Activated CD4-positive, alpha-beta memory T cell treated with anti-CD3 and anti-CD28 coated beads for 36 hours (primary cell): Measurements from ENCODE around the gene SPAG16. TPM values are rescaled to one million over a fixed set of nuclear protein-coding genes. Genes with fewer than 3 reads are reported as not detected.
"Not testable (repeated sequence)": the region's sequence is repeated elsewhere in the genome, so short reads cannot be mapped to it uniquely, and the experiment has no call there.

ENCODE experiments used
- CTCF ChIA-PET: fragments of 350-600 bp; sonication (Branson Sonifier 250); formaldehyde crosslinking; loops from one replicate; lab custom pipeline; 2021; ENCODE audit warnings: antibody characterized with exemption, inconsistent platforms; lab: Charles Lee
- POLR2A ChIA-PET: fragments of 350-600 bp; sonication (Branson Sonifier 250); formaldehyde crosslinking; loops from one replicate; lab custom pipeline; 2021; ENCODE audit warnings: antibody characterized with exemption; lab: Charles Lee
- DNase-seq: peaks from one replicate; pipeline ENCODE4 v3.0.0-alpha.2; 2020
- H3K27ac Mint-ChIP-seq: one replicate; pipeline ENCODE4 v1.8.0; 2021; ENCODE audit warnings: mixed read lengths
- H3K27me3 Mint-ChIP-seq: one replicate; pipeline ENCODE4 v1.8.0; 2021; ENCODE audit warnings: mixed read lengths
- H3K36me3 Mint-ChIP-seq: one replicate; pipeline ENCODE4 v1.8.0; 2021; ENCODE audit warnings: mixed read lengths
- H3K4me1 Mint-ChIP-seq: one replicate; pipeline ENCODE4 v1.8.0; 2021; ENCODE audit warnings: low read depth, mixed read lengths
- H3K4me3 Mint-ChIP-seq: one replicate; pipeline ENCODE4 v1.8.0; 2021; ENCODE audit warnings: mild to moderate bottlenecking, mixed read lengths
- H3K9me3 Mint-ChIP-seq: one replicate; pipeline ENCODE4 v1.8.0; 2021; ENCODE audit warnings: mixed read lengths
- intact Hi-C: fragments of 100-400 bp; cut with micrococcal nuclease; formaldehyde crosslinking; loops from one replicate; pipeline ENCODE4 v1.15.1; 2023
- total RNA-seq, 2 experiments: library from RNA; stranded (reverse); gene quantifications; one replicate each; pipeline ENCODE4 v1.2.3, GENCODE V29; 2021

SPAG16 gene
- total RNA-seq, 2 experiments from 2014 or later: 9.1 to 10.4 TPM

DNA sequence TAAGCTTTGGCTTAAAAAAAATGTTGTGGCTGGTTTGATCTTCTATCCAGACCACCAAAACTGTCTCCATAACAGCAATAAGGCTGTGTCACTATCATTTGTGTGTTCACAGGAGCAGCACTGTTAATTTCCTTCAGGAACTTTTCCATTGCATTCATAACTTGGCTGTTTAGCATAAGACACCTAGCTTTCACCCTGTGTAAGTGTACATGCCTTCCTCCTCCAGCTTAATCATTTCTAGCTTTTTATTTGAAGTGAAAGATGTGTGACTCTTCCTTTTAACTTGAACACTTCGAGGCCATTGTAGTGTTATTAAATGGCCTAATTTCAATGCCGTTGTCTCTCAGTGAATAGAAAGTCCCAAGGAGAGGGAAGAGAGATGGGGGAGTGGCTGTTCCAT, 773.7 kb downstream of the SPAG16 start:
- DNase-seq: no peak
- POLR2A ChIA-PET: no interaction called here
- H3K27ac Mint-ChIP-seq: no peak overlapping the region
- no peak overlapping the region for H3K4me3 Mint-ChIP-seq
- intact Hi-C loops: no loop called here
- H3K4me1 Mint-ChIP-seq: no peaks in the 10 kb centered on the region
- no peaks in the 10 kb centered on the region for H3K36me3 Mint-ChIP-seq
- peaks cover 1% of the 10 kb centered on the region for H3K27me3 Mint-ChIP-seq
- CTCF ChIA-PET: no interaction called here
- H3K9me3 Mint-ChIP-seq: peaks cover 2% of the 10 kb centered on the region

DNA sequence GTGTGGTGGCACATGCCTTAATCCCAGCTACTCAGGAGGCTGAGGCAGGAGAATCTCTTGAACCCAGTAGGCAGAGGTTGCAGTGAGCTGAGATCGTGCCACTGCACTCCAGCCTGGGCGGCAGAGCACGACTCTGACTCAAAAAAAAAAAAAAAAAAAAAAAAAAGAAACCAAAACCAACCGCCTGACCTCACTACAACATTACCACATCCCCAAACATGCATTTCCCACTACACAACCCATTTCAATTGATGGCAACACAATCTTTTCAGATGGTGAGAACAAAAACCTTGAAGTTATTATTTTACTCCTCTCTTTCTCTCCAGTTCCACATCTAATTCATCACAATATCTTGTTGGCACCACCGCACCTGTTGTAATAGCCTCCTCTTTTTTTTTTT, 778.0 kb downstream of the SPAG16 start:
- H3K36me3 Mint-ChIP-seq, H3K27me3 Mint-ChIP-seq, H3K4me1 Mint-ChIP-seq, intact Hi-C loops, POLR2A ChIA-PET, DNase-seq, H3K4me3 Mint-ChIP-seq, H3K9me3 Mint-ChIP-seq, H3K27ac Mint-ChIP-seq, CTCF ChIA-PET: not testable (repeated sequence)

DNA sequence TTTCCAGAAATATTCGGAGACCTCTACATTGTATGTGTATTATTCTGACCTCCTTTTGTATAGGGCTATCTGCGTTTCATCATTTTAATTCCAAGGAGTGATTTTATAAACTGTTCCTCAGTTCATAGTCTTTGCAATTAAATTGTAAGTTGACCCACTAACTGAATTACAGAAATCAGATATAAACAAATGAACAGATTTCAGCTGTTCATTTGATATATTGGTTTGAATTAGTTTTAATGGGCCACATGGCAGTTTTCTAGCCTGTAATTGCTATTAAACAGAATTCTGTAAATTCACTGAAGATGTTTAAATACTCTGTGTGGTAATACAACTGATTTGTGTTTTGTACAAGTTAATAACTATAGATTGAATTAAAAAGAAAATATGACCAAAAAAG, 780.2 kb downstream of the SPAG16 start:
- no peak for DNase-seq
- Mint-ChIP-seq H3K4me3 (no peak overlapping the region), H3K9me3 (peaks cover 2% of the 10 kb centered on the region), H3K4me1 (no peaks in the 10 kb centered on the region), H3K27me3 (peaks cover 1% of the 10 kb centered on the region), H3K27ac (no peak overlapping the region), H3K36me3 (no peaks in the 10 kb centered on the region)
- POLR2A ChIA-PET: no interaction called here
- intact Hi-C loops: no loop called here
- CTCF ChIA-PET: no interaction called here

DNA sequence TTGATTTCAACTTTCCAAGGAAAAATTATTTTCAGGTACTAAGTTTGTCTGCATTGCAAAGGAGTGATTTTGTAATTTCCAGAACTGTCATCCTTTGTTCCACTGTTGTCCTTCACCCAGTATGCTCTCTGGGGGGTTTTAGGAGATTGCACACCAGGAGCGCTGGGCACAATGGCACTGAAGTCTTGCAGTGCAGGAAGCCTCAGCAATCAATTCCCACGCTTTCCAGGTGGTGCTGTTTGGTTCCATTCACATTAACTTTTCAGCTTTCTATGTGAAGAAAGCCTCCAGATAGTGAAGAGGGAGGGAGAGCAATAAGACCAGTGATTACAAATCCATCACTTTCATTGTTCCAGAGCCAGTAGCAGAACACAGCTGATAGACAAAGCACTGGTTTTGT, 782.6 kb downstream of the SPAG16 start:
- H3K9me3 Mint-ChIP-seq: peaks cover 2% of the 10 kb centered on the region
- no peaks in the 10 kb centered on the region for H3K4me1 Mint-ChIP-seq
- intact Hi-C loops: no loop called here
- peaks cover 1% of the 10 kb centered on the region for H3K27me3 Mint-ChIP-seq
- H3K27ac Mint-ChIP-seq: no peak overlapping the region
- H3K4me3 Mint-ChIP-seq: no peak overlapping the region
- ChIA-PET CTCF (no interaction called here), POLR2A (no interaction called here)
- no peaks in the 10 kb centered on the region for H3K36me3 Mint-ChIP-seq
- no peak for DNase-seq

DNA sequence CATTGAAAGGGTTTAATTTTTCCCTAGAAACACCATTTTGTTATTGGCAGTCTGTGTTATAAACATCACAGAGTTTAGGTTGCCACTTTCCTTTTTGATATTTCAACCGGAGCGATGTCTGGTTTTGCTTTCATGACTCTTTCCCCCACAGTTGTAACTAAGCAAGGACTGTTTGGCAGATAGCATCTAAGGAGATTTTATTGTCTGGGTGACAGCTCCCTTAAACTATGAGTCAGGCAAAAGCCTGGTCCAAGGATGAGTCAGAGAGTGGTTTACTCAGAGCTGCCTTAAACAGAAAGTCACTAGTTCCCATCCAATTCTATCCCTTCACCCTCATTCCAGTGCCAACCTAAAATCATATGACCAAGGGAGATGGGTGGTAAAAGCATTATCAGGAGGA, 785.0 kb downstream of the SPAG16 start:
- CTCF ChIA-PET: no interaction called here

DNA sequence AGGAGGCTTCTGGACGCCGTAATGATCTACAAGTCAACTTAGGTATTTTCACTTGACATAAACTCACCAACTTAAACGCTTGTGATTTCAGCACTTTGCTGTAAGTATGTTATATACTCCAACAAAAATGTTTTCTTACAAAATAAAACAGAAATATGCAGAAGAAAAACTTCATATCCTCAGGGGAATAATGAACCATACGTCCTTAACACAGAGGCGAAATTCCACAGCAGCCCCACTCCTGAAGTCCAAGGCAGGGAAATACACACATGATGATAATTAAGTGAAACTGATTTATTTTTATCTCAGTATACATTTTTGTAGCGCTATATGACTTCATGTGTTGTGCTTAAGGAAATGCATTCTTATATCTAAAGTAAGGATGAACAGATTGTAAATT, 791.2 kb downstream of the SPAG16 start:
- no peak for DNase-seq
- CTCF ChIA-PET: no interaction called here
- H3K27me3 Mint-ChIP-seq: no peaks in the 10 kb centered on the region
- intact Hi-C loops: no loop called here
- no peaks in the 10 kb centered on the region for H3K36me3 Mint-ChIP-seq
- no peaks in the 10 kb centered on the region for H3K4me1 Mint-ChIP-seq
- H3K4me3 Mint-ChIP-seq: no peak overlapping the region
- H3K9me3 Mint-ChIP-seq: no peaks in the 10 kb centered on the region
- POLR2A ChIA-PET: no interaction called here
- H3K27ac Mint-ChIP-seq: no peak overlapping the region

More for the DNA sequence above, 785.0 kb downstream of the SPAG16 start:
- no peaks in the 10 kb centered on the region for H3K36me3 Mint-ChIP-seq
- H3K4me3 Mint-ChIP-seq: no peak overlapping the region
- H3K4me1 Mint-ChIP-seq: no peaks in the 10 kb centered on the region
- DNase-seq: no peak
- POLR2A ChIA-PET: no interaction called here
- intact Hi-C loops: no loop called here
- no peaks in the 10 kb centered on the region for H3K9me3 Mint-ChIP-seq
- H3K27me3 Mint-ChIP-seq: no peaks in the 10 kb centered on the region
- no peak overlapping the region for H3K27ac Mint-ChIP-seq

DNA sequence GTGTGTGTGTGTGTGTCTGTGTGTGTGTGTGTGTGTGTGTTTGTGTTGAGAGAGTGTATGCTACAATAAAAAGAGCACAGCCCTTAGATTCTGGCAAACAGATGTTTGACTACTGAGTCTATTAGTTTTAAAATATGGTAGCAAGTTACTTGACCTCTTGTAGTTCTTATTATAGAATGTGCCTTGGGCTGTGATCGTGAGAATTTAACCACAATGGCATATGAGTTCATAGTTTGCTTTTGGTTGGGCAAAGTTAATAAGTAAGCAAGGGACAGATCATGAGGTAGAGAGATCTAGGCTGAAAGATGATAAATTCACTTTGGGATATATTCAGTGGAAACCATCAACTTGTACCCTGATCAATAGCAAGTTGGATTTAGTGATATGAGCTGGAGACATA, 792.3 kb downstream of the SPAG16 start:
- Mint-ChIP-seq H3K27me3 (no peaks in the 10 kb centered on the region), H3K27ac (no peak overlapping the region), H3K4me1 (no peaks in the 10 kb centered on the region), H3K36me3 (no peaks in the 10 kb centered on the region), H3K9me3 (no peaks in the 10 kb centered on the region), H3K4me3 (no peak overlapping the region)
- ChIA-PET POLR2A (no interaction called here), CTCF (no interaction called here)
- no peak for DNase-seq
- intact Hi-C loops: no loop called here

DNA sequence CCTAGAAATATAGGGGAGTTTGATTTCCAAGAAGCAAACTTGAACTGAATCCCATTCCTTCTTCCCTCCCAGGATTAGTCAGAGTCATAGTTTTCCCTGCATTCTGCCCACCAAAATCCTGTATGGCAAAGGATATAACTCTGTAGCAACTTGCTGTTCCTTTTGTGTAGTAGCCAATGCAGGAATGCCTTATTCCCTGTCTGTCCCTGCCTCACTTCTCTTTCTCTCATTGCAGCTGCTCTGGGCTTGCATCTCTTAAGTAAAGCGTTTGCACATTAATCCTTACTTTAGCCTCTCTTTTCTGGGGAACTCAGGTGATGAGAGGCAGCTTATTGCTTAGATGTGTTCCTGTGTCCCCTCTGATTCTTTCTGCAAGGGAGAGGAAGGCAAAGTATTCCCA, 793.5 kb downstream of the SPAG16 start:
- H3K4me3 Mint-ChIP-seq: no peak overlapping the region
- no peaks in the 10 kb centered on the region for H3K9me3 Mint-ChIP-seq
- H3K27me3 Mint-ChIP-seq: no peaks in the 10 kb centered on the region
- intact Hi-C loops: no loop called here
- H3K36me3 Mint-ChIP-seq: no peaks in the 10 kb centered on the region
- no peaks in the 10 kb centered on the region for H3K4me1 Mint-ChIP-seq
- no peak overlapping the region for H3K27ac Mint-ChIP-seq
- POLR2A ChIA-PET: no interaction called here
- DNase-seq: no peak
- CTCF ChIA-PET: no interaction called here

DNA sequence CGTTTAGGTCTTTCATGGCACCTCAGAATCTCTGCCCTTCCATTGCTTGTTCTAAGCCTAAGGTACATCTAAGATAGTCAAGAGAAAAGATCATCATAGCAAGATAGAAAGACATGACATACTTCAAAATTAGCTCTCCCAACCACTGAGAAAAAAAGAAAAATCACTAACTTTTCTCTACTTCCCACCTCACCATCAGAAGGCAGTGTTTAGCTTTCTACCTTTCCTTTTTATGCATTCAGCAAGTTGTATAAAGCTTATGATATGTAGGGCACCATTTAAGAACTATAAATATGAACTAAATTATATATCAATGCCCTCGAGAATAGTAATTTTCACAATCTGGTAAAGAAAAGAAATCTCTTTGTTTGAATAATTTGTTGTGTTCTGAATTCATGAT, 794.8 kb downstream of the SPAG16 start:
- no peaks in the 10 kb centered on the region for H3K36me3 Mint-ChIP-seq
- no peaks in the 10 kb centered on the region for H3K9me3 Mint-ChIP-seq
- DNase-seq: no peak
- no peaks in the 10 kb centered on the region for H3K4me1 Mint-ChIP-seq
- no peaks in the 10 kb centered on the region for H3K27me3 Mint-ChIP-seq
- H3K27ac Mint-ChIP-seq: no peak overlapping the region
- no peak overlapping the region for H3K4me3 Mint-ChIP-seq
- POLR2A ChIA-PET: no interaction called here
- CTCF ChIA-PET: interaction anchor here (0.7 kb wide), 1 partner anchor 525 kb away, joined by 3 read pairs; no protein-coding TSS in a partner anchor
- intact Hi-C loops: no loop called here

DNA sequence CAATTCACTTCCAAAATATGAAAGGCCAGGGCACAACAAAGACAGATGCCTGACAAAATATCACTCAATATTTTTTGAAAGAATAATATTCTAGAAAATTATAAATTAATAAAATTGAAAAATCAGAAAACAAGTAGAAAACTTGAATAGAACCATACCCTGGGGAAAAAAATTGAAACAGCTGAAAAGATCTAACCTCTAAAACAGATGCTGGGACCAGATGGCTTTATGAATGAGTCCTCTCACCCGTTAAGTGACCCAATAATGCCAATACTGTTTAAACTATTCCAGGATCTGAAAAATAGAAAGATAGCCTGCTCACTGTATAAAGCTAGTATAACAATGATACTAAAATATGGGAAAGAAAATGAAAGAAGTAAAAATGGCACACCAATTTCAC, 804.3 kb downstream of the SPAG16 start:
- no peaks in the 10 kb centered on the region for H3K36me3 Mint-ChIP-seq
- no peaks in the 10 kb centered on the region for H3K9me3 Mint-ChIP-seq
- no peaks in the 10 kb centered on the region for H3K4me1 Mint-ChIP-seq
- no peak overlapping the region for H3K4me3 Mint-ChIP-seq
- ChIA-PET POLR2A (no interaction called here), CTCF (no interaction called here)
- no peak for DNase-seq
- intact Hi-C loops: no loop called here
- H3K27me3 Mint-ChIP-seq: no peaks in the 10 kb centered on the region
- H3K27ac Mint-ChIP-seq: no peak overlapping the region

DNA sequence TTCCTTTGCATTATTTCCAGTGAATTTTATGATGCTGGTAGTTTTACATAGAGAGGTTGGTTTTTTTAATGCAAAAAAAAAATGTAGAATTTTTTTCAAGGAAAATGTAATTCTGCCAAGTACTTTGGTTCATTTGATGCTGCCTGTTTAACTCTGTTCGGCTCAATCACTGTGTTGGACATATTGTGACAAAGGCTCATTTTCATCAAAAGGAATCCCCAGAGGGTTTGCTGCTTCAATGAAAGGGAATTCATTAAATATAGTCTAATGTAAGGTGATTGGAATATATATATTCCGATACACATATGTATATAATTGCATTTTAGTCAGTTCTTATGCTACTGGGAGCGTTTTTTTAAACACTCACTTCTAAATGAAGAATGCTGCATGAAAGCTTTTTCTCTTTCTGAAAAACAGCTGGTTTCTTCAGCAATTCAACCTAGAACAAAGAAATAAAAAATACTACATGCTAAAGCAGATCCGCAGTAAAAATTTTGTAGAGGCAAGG, 812.0 kb downstream of the SPAG16 start:
- Mint-ChIP-seq H3K4me3 (no peak overlapping the region), H3K36me3 (no peaks in the 10 kb centered on the region)

DNA sequence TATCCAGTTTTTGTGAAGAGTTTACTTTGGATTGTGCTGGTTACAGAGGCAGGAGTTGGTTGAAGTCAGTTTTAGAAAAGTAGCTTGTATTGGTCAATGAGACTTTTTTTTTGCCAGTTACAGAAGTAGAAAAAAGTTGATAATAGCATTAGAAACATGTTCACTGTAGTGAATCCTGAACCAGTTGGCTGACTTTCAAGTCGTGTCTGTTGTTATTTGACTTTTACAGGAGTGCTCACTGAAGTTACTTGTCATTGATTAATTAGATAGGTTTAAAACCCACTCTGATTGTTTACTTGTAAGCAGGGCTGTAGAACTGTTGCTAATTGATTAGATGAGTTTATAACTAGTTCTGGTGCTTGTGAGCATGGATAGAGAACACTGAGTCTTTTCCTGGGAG, 814.5 kb downstream of the SPAG16 start:
- Mint-ChIP-seq H3K9me3 (no peaks in the 10 kb centered on the region), H3K4me3 (no peak overlapping the region), H3K27ac (no peak overlapping the region), H3K36me3 (no peaks in the 10 kb centered on the region), H3K4me1 (no peaks in the 10 kb centered on the region), H3K27me3 (no peaks in the 10 kb centered on the region)
- intact Hi-C loops: no loop called here
- DNase-seq: no peak
- POLR2A ChIA-PET: no interaction called here
- CTCF ChIA-PET: no interaction called here

More for the DNA sequence above, 812.0 kb downstream of the SPAG16 start:
- POLR2A ChIA-PET: no interaction called here
- CTCF ChIA-PET: no interaction called here
- intact Hi-C loops: no loop called here
- Mint-ChIP-seq H3K9me3 (no peaks in the 10 kb centered on the region), H3K27me3 (no peaks in the 10 kb centered on the region), H3K4me1 (no peaks in the 10 kb centered on the region), H3K27ac (no peak overlapping the region)
- no peak for DNase-seq

DNA sequence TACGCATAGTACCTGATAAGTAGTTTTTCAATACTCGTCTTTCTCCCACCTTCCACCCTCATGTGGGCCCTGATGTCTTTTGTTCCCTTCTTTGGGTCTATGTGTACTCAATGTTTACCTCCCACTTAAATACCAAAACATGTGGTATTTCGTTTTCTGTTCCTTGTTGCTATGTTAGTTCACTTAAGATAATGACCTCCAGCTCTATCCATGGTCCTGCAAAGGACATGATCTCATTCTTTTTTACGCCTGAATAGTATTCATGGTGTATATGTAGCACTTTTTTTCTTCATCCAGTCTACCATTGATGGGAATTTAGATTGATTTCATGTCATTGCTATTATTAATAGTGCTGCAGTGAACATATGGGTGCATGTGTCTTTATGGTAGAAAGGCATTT, 816.2 kb downstream of the SPAG16 start:
- H3K4me1 Mint-ChIP-seq: no peaks in the 10 kb centered on the region
- ChIA-PET POLR2A (no interaction called here), CTCF (no interaction called here)
- H3K27ac Mint-ChIP-seq: no peak overlapping the region
- no peak overlapping the region for H3K4me3 Mint-ChIP-seq
- H3K9me3 Mint-ChIP-seq: no peaks in the 10 kb centered on the region
- no peaks in the 10 kb centered on the region for H3K27me3 Mint-ChIP-seq
- H3K36me3 Mint-ChIP-seq: no peaks in the 10 kb centered on the region
- no peak for DNase-seq
- intact Hi-C loops: no loop called here
